ENCODE results near the gene RGL1. TPM values are rescaled to one million over a fixed set of nuclear protein-coding genes. Genes with fewer than 3 reads are reported as not detected.

RGL1 gene
- total and polyA plus RNA-seq, 3 experiments from 2014 or later, result 0.97 to 3.3 (median 3.3) TPM

DNA sequence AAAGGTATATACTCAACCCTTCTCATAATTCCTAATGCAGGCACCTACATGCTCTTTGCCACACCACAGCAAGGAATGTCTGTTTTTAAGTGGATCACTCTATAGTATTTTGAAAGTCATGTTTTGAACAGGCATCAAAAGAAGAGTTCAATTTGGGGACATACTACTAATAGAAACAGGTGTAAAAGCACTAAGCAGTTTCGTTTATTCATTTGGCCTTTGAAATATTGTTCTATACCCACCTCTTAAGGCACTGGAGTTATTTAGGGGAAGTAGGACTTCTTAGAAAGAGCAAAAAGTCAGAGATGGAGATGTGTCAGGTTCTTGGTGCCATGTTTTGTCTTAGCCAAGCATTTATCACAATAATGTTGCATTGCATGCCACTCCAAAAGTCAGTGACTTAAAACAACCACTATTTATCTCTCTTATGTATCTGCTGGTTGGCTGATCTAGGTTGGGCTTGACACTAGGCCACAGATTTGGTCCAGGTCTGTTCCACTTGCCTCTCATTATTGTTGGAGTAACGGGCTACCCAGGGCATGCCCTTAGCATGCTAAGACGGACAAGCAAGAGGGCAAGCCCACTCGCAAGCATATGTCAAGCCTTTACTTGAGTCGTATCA, 107.5 kb downstream of the RGL1 start:
- Histone ChIP-seq H3K4me1 (ENCODE audit: insufficient read depth, low read length) (peaks cover 7% of the 10 kb centered on the region), H3K9me3 (ENCODE audit: low read length) (no peaks in the 10 kb centered on the region), H3K36me3 (ENCODE audit: insufficient read depth, low read length) (no peaks in the 10 kb centered on the region), H3K27me3 (ENCODE audit: insufficient read depth, low read length, poor library complexity, severe bottlenecking) (no peaks in the 10 kb centered on the region), H3K4me3 (ENCODE audit: low read length) (no peak overlapping the region), H3K27ac (ENCODE audit: low read depth, low read length) (no peak overlapping the region)
- H3K27me3 Mint-ChIP-seq, result peaks cover 0 to under 1% of the 10 kb centered on the region in 2 donors
- POLR2A ChIA-PET, result no interaction called here
- CTCF ChIA-PET, result no interaction called here
- H3K27ac Mint-ChIP-seq, result peak overlapping the region in 1 of 8 donors; percentile 5
- H3K36me3 Mint-ChIP-seq, result peaks cover 0 to 6% (median under 1%) of the 10 kb centered on the region in 3 donors
- no peaks in the 10 kb centered on the region for H3K9me3 Mint-ChIP-seq
- H3K4me3 Mint-ChIP-seq, result no peak overlapping the region
- peaks cover 11 to 13% (median 11%) of the 10 kb centered on the region in 3 donors for H3K4me1 Mint-ChIP-seq
- no peak for DNase-seq

- ChIA-PET CTCF (interaction anchor here (3.5 to 3.6 kb wide), 2 partner anchors 13 to 260 kb away, joined by 19 to 69 read pairs; partner anchors contain the start of gene APOBEC4), POLR2A (no interaction called here)
- H3K27ac Mint-ChIP-seq, result no peak overlapping the region
- no peaks in the 10 kb centered on the region for H3K27me3 Mint-ChIP-seq
- no peaks in the 10 kb centered on the region for H3K27me3 ChIP-seq (ENCODE audit: insufficient read depth, low read length, poor library complexity, severe bottlenecking)
- H3K4me3 Mint-ChIP-seq, result no peak overlapping the region
- peaks cover 7% of the 10 kb centered on the region for H3K4me1 ChIP-seq (ENCODE audit: insufficient read depth, low read length)
- H3K36me3 ChIP-seq (ENCODE audit: insufficient read depth, low read length), result no peaks in the 10 kb centered on the region
- H3K4me3 ChIP-seq (ENCODE audit: low read length), result no peak overlapping the region
- H3K27ac ChIP-seq (ENCODE audit: low read depth, low read length), result no peak overlapping the region
- peaks cover 0 to 6% (median 0%) of the 10 kb centered on the region in 3 donors for H3K36me3 Mint-ChIP-seq
- H3K9me3 ChIP-seq (ENCODE audit: low read length), result no peaks in the 10 kb centered on the region
- DNase-seq, result no peak
- peaks cover 11 to 13% (median 11%) of the 10 kb centered on the region in 3 donors for H3K4me1 Mint-ChIP-seq
- H3K9me3 Mint-ChIP-seq, result no peaks in the 10 kb centered on the region
These were observed 108.7 kb downstream of the RGL1 start for GRCh38 chr1:183913567-183913993.

DNA sequence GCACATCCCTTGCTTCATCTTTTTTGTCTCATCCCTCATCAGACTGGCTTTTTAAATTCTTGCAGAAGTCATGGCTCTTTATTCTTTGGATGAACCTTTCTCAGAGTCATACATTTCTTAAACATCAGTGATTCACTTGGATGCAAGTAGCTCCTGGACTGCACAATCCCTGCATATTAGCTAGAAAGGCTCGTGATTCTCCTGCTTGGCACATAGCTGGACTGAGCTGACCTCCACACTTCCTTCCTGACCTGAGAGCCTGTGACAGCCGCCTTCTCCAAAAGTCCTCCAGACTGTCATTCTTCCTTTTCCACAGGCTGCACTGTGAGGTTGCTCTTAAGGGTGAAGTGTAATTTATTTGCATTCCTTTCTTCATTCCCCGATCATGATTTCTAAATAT, 109.4 kb downstream of the RGL1 start:
- H3K36me3 Mint-ChIP-seq, result peaks cover 0 to 6% (median 0%) of the 10 kb centered on the region in 3 donors
- Histone ChIP-seq H3K4me3 (ENCODE audit: low read length) (no peak overlapping the region), H3K27ac (ENCODE audit: low read depth, low read length) (no peak overlapping the region), H3K4me1 (ENCODE audit: insufficient read depth, low read length) (peaks cover 7% of the 10 kb centered on the region), H3K9me3 (ENCODE audit: low read length) (no peaks in the 10 kb centered on the region), H3K36me3 (ENCODE audit: insufficient read depth, low read length) (no peaks in the 10 kb centered on the region), H3K27me3 (ENCODE audit: insufficient read depth, low read length, poor library complexity, severe bottlenecking) (no peaks in the 10 kb centered on the region)
- ChIA-PET CTCF (interaction anchor here (3.5 to 3.6 kb wide), 2 partner anchors 12 to 260 kb away, joined by 19 to 69 read pairs; partner anchors contain the start of gene APOBEC4), POLR2A (no interaction called here)
- peaks cover 11 to 13% (median 11%) of the 10 kb centered on the region in 3 donors for H3K4me1 Mint-ChIP-seq
- no peak for DNase-seq
- H3K27ac Mint-ChIP-seq, result peak overlapping the region in 1 of 8 donors; percentile 71
- no peak overlapping the region for H3K4me3 Mint-ChIP-seq
- no peaks in the 10 kb centered on the region for H3K9me3 Mint-ChIP-seq
- no peaks in the 10 kb centered on the region for H3K27me3 Mint-ChIP-seq

- Histone ChIP-seq H3K4me3 (ENCODE audit: low read length) (no peak overlapping the region), H3K9me3 (ENCODE audit: low read length) (no peaks in the 10 kb centered on the region), H3K27ac (ENCODE audit: low read depth, low read length) (no peak overlapping the region), H3K4me1 (ENCODE audit: insufficient read depth, low read length) (peaks cover 7% of the 10 kb centered on the region), H3K36me3 (ENCODE audit: insufficient read depth, low read length) (no peaks in the 10 kb centered on the region), H3K27me3 (ENCODE audit: insufficient read depth, low read length, poor library complexity, severe bottlenecking) (no peaks in the 10 kb centered on the region)
- H3K27me3 Mint-ChIP-seq, result no peaks in the 10 kb centered on the region
- no peak overlapping the region for H3K27ac Mint-ChIP-seq
- no peak overlapping the region for H3K4me3 Mint-ChIP-seq
- ChIA-PET POLR2A (interaction anchor here (0.6 kb wide), 1 partner anchor 283 kb away, joined by 7 read pairs; no protein-coding TSS in a partner anchor), CTCF (interaction anchor here (1.3 to 3.6 kb wide), 10 partner anchors 12 to 281 kb away, joined by 3 to 69 read pairs (median 10); partner anchors contain the start of gene APOBEC4)
- no peak for DNase-seq
- H3K36me3 Mint-ChIP-seq, result peaks cover 0 to 5% (median 0%) of the 10 kb centered on the region in 3 donors
- peaks cover 11 to 13% (median 11%) of the 10 kb centered on the region in 3 donors for H3K4me1 Mint-ChIP-seq
- H3K9me3 Mint-ChIP-seq, result no peaks in the 10 kb centered on the region
These were observed 110.0 kb downstream of the RGL1 start for GRCh38 chr1:183914891-183915290.

- H3K9me3 Mint-ChIP-seq, result no peaks in the 10 kb centered on the region
- no peaks in the 10 kb centered on the region for H3K27me3 Mint-ChIP-seq
- peaks cover 11 to 13% (median 11%) of the 10 kb centered on the region in 3 donors for H3K4me1 Mint-ChIP-seq
- H3K4me3 Mint-ChIP-seq, result peak overlapping the region in 6 of 7 donors; percentile 19 to 53 (median 49)
- ChIA-PET CTCF (interaction anchor here (0.8 to 3.6 kb wide), 26 partner anchors 9 to 447 kb away, joined by 3 to 69 read pairs (median 5); partner anchors contain the start of gene APOBEC4), POLR2A (interaction anchor here (0.6 to 1.2 kb wide), 2 partner anchors 260 to 284 kb away, joined by 3 to 7 read pairs; no protein-coding TSS in a partner anchor)
- peak; percentile 43 to 81 (median 68) for DNase-seq
- Histone ChIP-seq H3K27me3 (ENCODE audit: insufficient read depth, low read length, poor library complexity, severe bottlenecking) (no peaks in the 10 kb centered on the region), H3K9me3 (ENCODE audit: low read length) (no peaks in the 10 kb centered on the region), H3K36me3 (ENCODE audit: insufficient read depth, low read length) (no peaks in the 10 kb centered on the region), H3K27ac (ENCODE audit: low read depth, low read length) (no peak overlapping the region), H3K4me1 (ENCODE audit: insufficient read depth, low read length) (peaks cover 7% of the 10 kb centered on the region), H3K4me3 (ENCODE audit: low read length) (no peak overlapping the region)
- H3K27ac Mint-ChIP-seq, result peak overlapping the region in 7 of 8 donors; percentile 29 to 81 (median 52)
- H3K36me3 Mint-ChIP-seq, result peaks cover 0 to 3% (median 0%) of the 10 kb centered on the region in 3 donors
These were observed 110.9 kb downstream of the RGL1 start for GRCh38 chr1:183915625-183916510.

DNA sequence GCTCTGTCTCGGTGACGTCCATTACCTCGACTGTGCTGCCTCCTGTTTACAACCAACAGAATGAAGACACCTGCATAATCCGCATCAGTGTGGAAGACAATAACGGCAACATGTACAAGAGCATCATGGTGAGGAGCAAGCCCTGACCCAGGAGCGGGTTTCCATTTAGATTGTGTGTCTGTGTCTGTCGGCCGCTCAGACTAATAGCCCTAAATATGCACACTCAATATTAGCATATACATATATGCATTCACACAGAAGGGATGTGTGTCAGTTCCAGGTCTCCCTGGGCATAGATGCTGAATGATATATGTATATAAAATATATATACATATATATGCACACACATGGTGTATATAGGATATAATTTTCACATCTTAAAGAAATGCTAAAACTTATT, 111.7 kb downstream of the RGL1 start:
- Mint-ChIP-seq H3K4me3 (peak overlapping the region in 1 of 7 donors; percentile 9), H3K36me3 (peaks cover 0 to 3% (median 0%) of the 10 kb centered on the region in 3 donors), H3K4me1 (peaks cover 11 to 13% (median 11%) of the 10 kb centered on the region in 3 donors), H3K27ac (peak overlapping the region in 4 of 8 donors; percentile 42 to 81 (median 66)), H3K27me3 (no peaks in the 10 kb centered on the region), H3K9me3 (no peaks in the 10 kb centered on the region)
- no peaks in the 10 kb centered on the region for H3K9me3 ChIP-seq (ENCODE audit: low read length)
- no peak for DNase-seq
- H3K27ac ChIP-seq (ENCODE audit: low read depth, low read length), result no peak overlapping the region
- no peak overlapping the region for H3K4me3 ChIP-seq (ENCODE audit: low read length)
- H3K4me1 ChIP-seq (ENCODE audit: insufficient read depth, low read length), result peaks cover 7% of the 10 kb centered on the region
- ChIA-PET CTCF (interaction anchor here (0.8 to 3.6 kb wide), 24 partner anchors 9 to 448 kb away, joined by 3 to 69 read pairs (median 5); partner anchors contain the start of gene APOBEC4), POLR2A (interaction anchor here (1.2 kb wide), 1 partner anchor 261 kb away, joined by 3 read pairs; no protein-coding TSS in a partner anchor)
- H3K36me3 ChIP-seq (ENCODE audit: insufficient read depth, low read length), result no peaks in the 10 kb centered on the region
- no peaks in the 10 kb centered on the region for H3K27me3 ChIP-seq (ENCODE audit: insufficient read depth, low read length, poor library complexity, severe bottlenecking)

GRCh38 chr1:183918589-183918988, 113.7 kb downstream of the RGL1 start:
- Histone ChIP-seq H3K27ac (ENCODE audit: low read depth, low read length) (no peak overlapping the region), H3K9me3 (ENCODE audit: low read length) (no peaks in the 10 kb centered on the region), H3K4me1 (ENCODE audit: insufficient read depth, low read length) (peaks cover 7% of the 10 kb centered on the region), H3K36me3 (ENCODE audit: insufficient read depth, low read length) (no peaks in the 10 kb centered on the region), H3K27me3 (ENCODE audit: insufficient read depth, low read length, poor library complexity, severe bottlenecking) (no peaks in the 10 kb centered on the region), H3K4me3 (ENCODE audit: low read length) (no peak overlapping the region)
- no peak overlapping the region for H3K4me3 Mint-ChIP-seq
- no peaks in the 10 kb centered on the region for H3K27me3 Mint-ChIP-seq
- H3K36me3 Mint-ChIP-seq, result no peaks in the 10 kb centered on the region
- no peak for DNase-seq
- CTCF ChIA-PET, result interaction anchor here (2.2 kb wide), 1 partner anchor 263 kb away, joined by 7 read pairs; no protein-coding TSS in a partner anchor
- peak overlapping the region in 1 of 8 donors; percentile 34 for H3K27ac Mint-ChIP-seq
- POLR2A ChIA-PET, result no interaction called here
- H3K4me1 Mint-ChIP-seq, result peaks cover 11 to 13% (median 11%) of the 10 kb centered on the region in 3 donors
- no peaks in the 10 kb centered on the region for H3K9me3 Mint-ChIP-seq
